ENCODE measurements around the gene C1QTNF8.

The C1QTNF8 gene

GRCh38 chr16:1039762-1040161 lies 56.3 kb downstream of the C1QTNF8 start:
- DNase-seq: no peak

GRCh38 chr16:1038932-1039331 lies 57.1 kb downstream of the C1QTNF8 start:
- no peak for DNase-seq

All from midbrain (tissue), 1 donor.